GM12878 (cell line): ENCODE results near the gene PRRX2. TPM values are rescaled to one million over a fixed set of nuclear protein-coding genes. Genes with fewer than 3 reads are reported as not detected.

ENCODE experiments used
- ATF2 ChIP-seq: IDR thresholded peaks from 2 replicates; pipeline ENCODE4 v1.6.1; 2012; ENCODE audit warnings: low read length, inconsistent platforms
- BACH1 ChIP-seq: fragments of 450-650 bp; IDR thresholded peaks from 2 replicates; pipeline ENCODE4 v1.6.1; 2017; ENCODE audit warnings: mild to moderate bottlenecking, borderline replicate concordance
- CHD1 ChIP-seq: IDR thresholded peaks from 2 replicates; pipeline ENCODE4 v1.6.1; 2012; ENCODE audit warnings: low read depth, low read length, improper control_type of control experiment
- CTCF ChIP-seq, 3 experiments: IDR thresholded peaks in 2 of 3; conservative IDR thresholded peaks in 1 of 3; 2 replicates each; pipeline ENCODE4 v1.5.1; 2011; ENCODE audit warnings: low read depth in 3 of 3, low read length in 3 of 3, mild to moderate bottlenecking in 3 of 3, control low read depth in 2 of 3, moderate library complexity in 2 of 3, inconsistent platforms in 1 of 3, mixed read lengths in 1 of 3; ENCODE audit not compliant: control insufficient read depth in 2 of 3, insufficient read depth in 1 of 3; ENCODE audit errors: extremely low read depth in 1 of 3
- DPF2 ChIP-seq: fragments of 450-650 bp; IDR thresholded peaks from 2 replicates; pipeline ENCODE4 v1.6.1; 2017; ENCODE audit warnings: mild to moderate bottlenecking
- FOXK2 ChIP-seq: fragments of 450-650 bp; IDR thresholded peaks from 2 replicates; pipeline ENCODE4 v1.6.1; 2017; ENCODE audit warnings: mild to moderate bottlenecking, moderate library complexity
- HCFC1 ChIP-seq: fragments of 150-350 bp; IDR thresholded peaks from 2 replicates; pipeline ENCODE4 v1.6.1; 2014; ENCODE audit warnings: low read length
- IKZF1 ChIP-seq: fragments of 450-650 bp; conservative IDR thresholded peaks from 2 replicates; pipeline ENCODE4 v1.6.1; 2017; ENCODE audit warnings: antibody characterized with exemption, mild to moderate bottlenecking
- KLF5 ChIP-seq: fragments of 450-650 bp; IDR thresholded peaks from 2 replicates; pipeline ENCODE4 v1.6.1; 2014; ENCODE audit warnings: mild to moderate bottlenecking; ENCODE audit not compliant: partially characterized antibody
- LARP7 ChIP-seq: fragments of 450-650 bp; IDR thresholded peaks from 2 replicates; pipeline ENCODE4 v1.6.1; 2017; ENCODE audit warnings: mild to moderate bottlenecking
- MAX ChIP-seq: IDR thresholded peaks from 2 replicates; pipeline ENCODE4 v1.6.1; 2012; ENCODE audit warnings: low read depth, low read length, improper control_type of control experiment
- MTA3 ChIP-seq: IDR thresholded peaks from 2 replicates; pipeline ENCODE4 v1.6.1; 2012; ENCODE audit warnings: low read length, inconsistent platforms, borderline replicate concordance
- NKRF ChIP-seq: fragments of 450-650 bp; conservative IDR thresholded peaks from 2 replicates; pipeline ENCODE4 v1.6.1; 2017; ENCODE audit warnings: mild to moderate bottlenecking, moderate library complexity
- RAD21 ChIP-seq: IDR thresholded peaks from 2 replicates; pipeline ENCODE4 v1.6.1; 2011; ENCODE audit warnings: mild to moderate bottlenecking, low read depth, low read length, moderate library complexity; ENCODE audit not compliant: insufficient read depth
- SIN3A ChIP-seq: IDR thresholded peaks from 2 replicates; pipeline ENCODE4 v1.6.1; 2012; ENCODE audit warnings: low read depth, low read length, improper control_type of control experiment
- SMAD5 ChIP-seq: IDR thresholded peaks from 2 replicates; pipeline ENCODE4 v1.6.1; 2016; ENCODE audit warnings: antibody characterized with exemption, low read depth
- STAT1 ChIP-seq: fragments of 450-650 bp; conservative IDR thresholded peaks from 2 replicates; pipeline ENCODE4 v1.6.1; 2014; ENCODE audit warnings: antibody characterized with exemption, mild to moderate bottlenecking
- polyA plus RNA-seq, 11 experiments: library from polyadenylated mRNA; depleted of rRNA in 4 of 11; unstranded in 6 of 11; stranded (reverse) in 5 of 11; fragments of >200 nt; fragmentation: Nextera tagmentation in 4 of 11; fragmentation: Illumina TruSeq in 1 of 11; extraction: Ambion mirVana in 4 of 11; extraction: Trizol in 1 of 11; gene quantifications; 1 replicate in 1 of 11; 2 replicates in 10 of 11; pipeline versions ENCODE4 v1.2.1 to v1.2.3, GENCODE V29; 2011 to 2016; ENCODE audit warnings: inconsistent platforms in 2 of 11, missing spikeins in 2 of 11, low read depth in 1 of 11
- total RNA-seq, 4 experiments: library from RNA; depleted of rRNA in 3 of 4; stranded (reverse); fragments of >200 nt in 3 of 4; fragmentation: Illumina TruSeq in 1 of 4; extraction: Trizol in 1 of 4; gene quantifications; 2 replicates each; pipeline versions ENCODE4 v1.2.1 to v1.2.3, GENCODE V29; 2013 to 2021
- TF ChIP-seq, protein P1 (sequence below): fragments of 450-650 bp; formaldehyde crosslinking; IDR thresholded peaks from 2 replicates; pipeline ENCODE4 v1.4.0; 2022; ENCODE audit warnings: mild to moderate bottlenecking, moderate library complexity
- TF ChIP-seq, protein P2 (sequence below): IDR thresholded peaks from 2 replicates; pipeline ENCODE4 v1.6.1; 2011; ENCODE audit warnings: borderline replicate concordance, low read depth, mild to moderate bottlenecking, moderate library complexity, mixed read lengths, low read length; ENCODE audit not compliant: insufficient read depth; ENCODE audit errors: extremely low read length

The PRRX2 gene
- total and polyA plus RNA-seq, 10 of the 15 experiments (the other 5 are each of a cell fraction or from before 2014, with no cell fraction given) = not detected

DNA sequence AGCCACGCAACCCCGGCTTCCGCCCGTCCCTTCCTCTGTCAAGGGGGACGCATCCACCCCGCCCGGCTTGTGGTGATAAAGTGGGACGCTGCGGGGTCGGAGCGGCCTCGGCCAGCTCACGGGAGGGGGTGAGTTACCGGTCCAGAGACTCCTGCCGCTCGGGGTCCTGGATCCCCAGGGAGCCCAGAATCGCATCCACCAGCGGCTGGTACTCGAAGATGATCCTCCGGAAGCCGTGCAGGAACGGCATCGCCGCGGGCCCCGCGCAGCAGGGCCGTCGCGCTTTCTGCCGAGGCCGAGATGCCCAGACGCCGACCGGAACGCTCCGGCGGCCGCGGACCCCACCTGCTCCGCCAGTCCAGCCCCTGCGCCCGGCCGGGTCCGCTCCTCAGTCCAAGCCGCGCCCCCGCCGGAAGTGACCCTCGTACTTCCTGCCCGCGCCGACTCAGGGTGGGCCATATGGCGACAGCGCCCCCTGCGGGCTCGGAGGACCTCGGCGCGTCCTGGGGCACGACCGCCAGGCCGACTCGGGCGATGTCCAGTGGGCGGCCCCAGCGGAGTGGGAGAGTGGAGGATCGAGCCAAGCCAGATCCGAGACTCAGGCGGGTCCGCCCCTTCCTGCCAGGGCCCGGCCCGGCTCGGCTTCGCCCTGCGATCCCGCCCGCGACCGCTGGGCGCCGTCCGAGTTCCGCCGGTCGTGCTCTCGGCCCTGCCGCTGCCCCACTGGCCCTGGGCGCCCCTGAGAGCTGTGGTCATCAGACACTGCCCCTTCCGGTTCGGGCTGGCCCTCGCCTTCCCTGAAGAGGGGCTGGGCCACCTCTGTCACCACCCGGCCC is 23.5 kb upstream of the PRRX2 start, which contains the start of gene ASB6 (continued):
- TF ChIP-seq CTCF (IDR thresholded peaks at IDR 0.05 in 2 of 3, conservative IDR thresholded peaks at IDR 0.05 in 1 of 3; ENCODE audit: control insufficient read depth in 2 of 3, extremely low read depth in 1 of 3, insufficient read depth in 1 of 3, low read depth in 3 of 3, low read length in 3 of 3) (peak; percentile 80 to 92 (median 89)), NKRF (peak; percentile 81), IKZF1 (peak; percentile 93), SIN3A (peak; percentile 72; the same call in 1 of the 2 replicates), CHD1 (no peak), BACH1 (peak; percentile 63), RAD21 (peak; percentile 55), HCFC1 (peak; percentile 72), LARP7 (peak; percentile 94; the same call in 1 of the 2 replicates), MAX (peak; percentile 23; the same call in 1 of the 2 replicates), MTA3 (no peak), SMAD5 (peak; percentile 65; the same call in 1 of the 2 replicates), STAT1 (0 out of 2 replicates have a peak, but pooled peaks have one; percentile 26), KLF5 (peak; percentile 74), ATF2 (no peak), FOXK2 (no peak), DPF2 (peak; percentile 81; the same call in 1 of the 2 replicates)
- TF ChIP-seq, protein P1, sequence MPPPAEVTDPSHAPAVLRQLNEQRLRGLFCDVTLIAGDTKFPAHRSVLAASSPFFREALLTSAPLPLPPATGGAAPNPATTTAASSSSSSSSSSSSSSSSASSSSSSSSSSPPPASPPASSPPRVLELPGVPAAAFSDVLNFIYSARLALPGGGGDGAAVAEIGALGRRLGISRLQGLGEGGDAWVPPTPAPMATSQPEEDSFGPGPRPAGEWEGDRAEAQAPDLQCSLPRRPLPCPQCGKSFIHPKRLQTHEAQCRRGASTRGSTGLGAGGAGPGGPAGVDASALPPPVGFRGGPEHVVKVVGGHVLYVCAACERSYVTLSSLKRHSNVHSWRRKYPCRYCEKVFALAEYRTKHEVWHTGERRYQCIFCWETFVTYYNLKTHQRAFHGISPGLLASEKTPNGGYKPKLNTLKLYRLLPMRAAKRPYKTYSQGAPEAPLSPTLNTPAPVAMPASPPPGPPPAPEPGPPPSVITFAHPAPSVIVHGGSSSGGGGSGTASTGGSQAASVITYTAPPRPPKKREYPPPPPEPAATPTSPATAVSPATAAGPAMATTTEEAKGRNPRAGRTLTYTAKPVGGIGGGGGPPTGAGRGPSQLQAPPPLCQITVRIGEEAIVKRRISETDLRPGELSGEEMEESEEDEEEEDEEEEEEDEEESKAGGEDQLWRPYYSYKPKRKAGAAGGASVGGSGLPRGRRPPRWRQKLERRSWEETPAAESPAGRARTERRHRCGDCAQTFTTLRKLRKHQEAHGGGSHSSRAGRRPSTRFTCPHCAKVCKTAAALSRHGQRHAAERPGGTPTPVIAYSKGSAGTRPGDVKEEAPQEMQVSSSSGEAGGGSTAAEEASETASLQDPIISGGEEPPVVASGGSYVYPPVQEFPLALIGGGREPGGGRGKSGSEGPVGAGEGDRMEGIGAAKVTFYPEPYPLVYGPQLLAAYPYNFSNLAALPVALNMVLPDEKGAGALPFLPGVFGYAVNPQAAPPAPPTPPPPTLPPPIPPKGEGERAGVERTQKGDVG (CRISPR knock-in tag) = no peak
- TF ChIP-seq, protein P2, sequence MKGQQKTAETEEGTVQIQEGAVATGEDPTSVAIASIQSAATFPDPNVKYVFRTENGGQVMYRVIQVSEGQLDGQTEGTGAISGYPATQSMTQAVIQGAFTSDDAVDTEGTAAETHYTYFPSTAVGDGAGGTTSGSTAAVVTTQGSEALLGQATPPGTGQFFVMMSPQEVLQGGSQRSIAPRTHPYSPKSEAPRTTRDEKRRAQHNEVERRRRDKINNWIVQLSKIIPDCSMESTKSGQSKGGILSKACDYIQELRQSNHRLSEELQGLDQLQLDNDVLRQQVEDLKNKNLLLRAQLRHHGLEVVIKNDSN = no peak
